SK-N-SH (cell line): ENCODE results near the gene TOGARAM2.

Source experiments
- CHD2 ChIP-seq: fragments of 150-350 bp; IDR thresholded peaks from 2 replicates; pipeline ENCODE4 v1.6.1; 2018; ENCODE audit warnings: low read length; ENCODE audit not compliant: partially characterized antibody
- ELF1 ChIP-seq: IDR thresholded peaks from 2 replicates; pipeline ENCODE4 v1.4.0; 2012
- EZH2phosphoT487 ChIP-seq: fragments of 200-600 bp; sonication (generic); IDR thresholded peaks from 2 replicates; pipeline ENCODE4 v1.6.1; 2017; ENCODE audit warnings: low read depth, mixed run types, mild to moderate bottlenecking, antibody characterized with exemption, moderate library complexity, borderline replicate concordance
- FOXJ3 ChIP-seq: sonication (generic); formaldehyde crosslinking; IDR thresholded peaks from 2 replicates; pipeline ENCODE4 v1.5.1; 2020; ENCODE audit warnings: mild to moderate bottlenecking, missing genetic modification reagents
- GATA2 ChIP-seq: sonication (generic); formaldehyde crosslinking; IDR thresholded peaks from 2 replicates; pipeline ENCODE4 v1.5.0; 2020; ENCODE audit warnings: mild to moderate bottlenecking, missing genetic modification reagents
- USF2 ChIP-seq: fragments of 150-350 bp; IDR thresholded peaks from 2 replicates; pipeline ENCODE4 v1.6.1; 2017; ENCODE audit warnings: antibody characterized with exemption, low read length, low read depth, borderline replicate concordance

GRCh38 chr2:29040552-29040951, 59.5 kb downstream of the TOGARAM2 start:
- TF ChIP-seq USF2 (no peak), GATA2 (no peak), EZH2phosphoT487 (no peak), CHD2 (no peak), FOXJ3 (CRISPR knock-in tag) (no peak), ELF1 (no peak)
